Upper lobe of left lung (tissue), 6 donors: ENCODE data around the gene VCAM1. TPM values are rescaled to one million over a fixed set of nuclear protein-coding genes. Genes with fewer than 3 reads are reported as not detected.
A peak's percentile ranks its signal among the peaks of the same experiment; 100 is the strongest.

Experiments
- ATAC-seq, 2 donors: fragments of 200-7000 bp; cut with Tn5 transposase; one replicate each; pipeline ENCODE4 v1.9.1; 2022; ENCODE audit warnings: mild to moderate bottlenecking in 2 of 2, moderate library complexity in 2 of 2; ENCODE audit not compliant: low FRiP score in 2 of 2
- DNase-seq, 2 donors: peaks; one replicate each; pipeline ENCODE4 v3.0.0-alpha.2; 2019 to 2020
- H3K27ac ChIP-seq, 4 donors: fragments of 200-600 bp; sonication (generic); one replicate each; pipeline ENCODE4 v1.5.1; 2016 to 2019
- H3K27me3 ChIP-seq, 4 donors: fragments of 200-600 bp; sonication (generic); one replicate each; pipeline ENCODE4 v1.5.1; 2017 to 2019
- H3K36me3 ChIP-seq, 4 donors: fragments of 200-600 bp; sonication (generic); one replicate each; pipeline ENCODE4 v1.5.1; 2016 to 2019
- H3K4me1 ChIP-seq, 4 donors: fragments of 200-600 bp; sonication (generic); one replicate each; pipeline ENCODE4 v1.5.1; 2018 to 2019
- H3K4me3 ChIP-seq, 4 donors: fragments of 200-600 bp; sonication (generic); one replicate each; pipeline ENCODE4 v1.5.1; 2017 to 2019; ENCODE audit warnings: mild to moderate bottlenecking in 2 of 4, moderate library complexity in 1 of 4
- H3K9me3 ChIP-seq, 4 donors: fragments of 200-600 bp; sonication (generic); one replicate each; pipeline ENCODE4 v1.5.1; 2018 to 2019
- EP300 ChIP-seq, 4 donors: sonication (generic); formaldehyde crosslinking; IDR thresholded peaks; one replicate each; pipeline ENCODE4 v1.5.1; 2017; ENCODE audit warnings: antibody characterized with exemption in 4 of 4, control low read depth in 2 of 4
- POLR2A ChIP-seq, 4 donors: fragments of 450-650 bp; IDR thresholded peaks; one replicate each; pipeline ENCODE4 v1.5.1; 2016 to 2017; ENCODE audit warnings: antibody characterized with exemption in 4 of 4, mild to moderate bottlenecking in 2 of 4
- POLR2AphosphoS5 ChIP-seq, 2 donors: sonication (generic); formaldehyde crosslinking; IDR thresholded peaks; one replicate each; pipeline ENCODE4 v1.5.1; 2017; ENCODE audit warnings: antibody characterized with exemption in 2 of 2
- WGBS, 2 donors: methylation state at CpG; one replicate each; pipeline ENCODE4 v1.1.5; 2017 to 2018; 5-methylcytosine and 5-hydroxymethylcytosine counted together
- total RNA-seq, 6 donors: library from RNA; depleted of rRNA in 4 of 6; stranded (reverse); fragments of >200 nt in 4 of 6; gene quantifications; one replicate each; pipeline versions ENCODE4 v1.1.0 to v1.2.1, GENCODE V29; 2016 to 2021
- TF ChIP-seq, protein P1 (sequence below), 6 experiments: fragments of 450-650 bp in 4 of 6; fragments of 200-600 bp in 2 of 6; sonication (generic) in 2 of 6; IDR thresholded peaks; one replicate each; pipeline ENCODE4 v1.5.1; 2016 to 2019; ENCODE audit warnings: antibody characterized with exemption in 6 of 6
- donor health status: DM: no; HTN: no; CAD: no; lungs with moderate emphysema.
- donor health status: DM: no; HTN: yes; CAD: no; lungs with severe emphysema.

Gene VCAM1
- total RNA-seq, 6 donors from 2014 or later = 1.0 to 12.5 (median 3.2) TPM

DNA sequence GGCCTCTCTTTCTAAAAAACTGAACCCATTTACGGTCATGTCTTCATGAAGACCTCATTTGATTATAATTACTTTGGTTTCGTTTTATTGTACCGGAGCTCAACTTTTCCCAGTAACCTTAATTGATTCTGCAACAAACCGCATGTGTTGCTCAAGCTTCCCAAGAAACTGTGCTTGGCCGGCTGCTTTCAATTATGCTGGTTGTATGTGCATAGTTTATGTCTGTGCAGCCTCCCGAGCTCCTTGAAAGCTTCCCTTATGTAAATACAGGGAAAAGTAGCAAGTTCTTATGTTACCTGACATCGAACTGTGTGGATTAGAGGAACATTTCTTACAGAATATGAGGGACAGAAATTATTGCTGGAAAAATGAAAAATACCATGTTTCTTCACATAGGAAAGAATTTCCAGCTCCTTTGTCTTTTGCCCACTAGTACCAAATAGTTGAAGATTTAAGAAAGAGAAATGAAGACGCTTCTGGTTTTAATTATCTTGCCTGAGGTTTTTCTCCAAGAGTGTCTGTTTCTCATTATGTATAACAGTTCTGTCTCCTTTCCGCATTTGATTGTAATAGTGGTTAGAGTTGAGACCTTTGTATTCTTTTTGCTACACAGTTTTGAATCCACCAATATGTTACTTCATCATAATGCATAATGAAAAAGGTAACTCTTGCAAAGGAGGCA is 2.1 kb downstream of the VCAM1 start:
- 48 to 54% methylated on average over 9 of the region's 9 CpGs for WGBS, 2 donors
- no peaks in the 10 kb centered on the region for H3K9me3 ChIP-seq
- TF ChIP-seq POLR2AphosphoS5 (IDR thresholded peaks at IDR 0.05) (no peak), EP300 (IDR thresholded peaks at IDR 0.05) (no peak), POLR2A (IDR thresholded peaks at IDR 0.05) (no peak)
- TF ChIP-seq, protein P1, sequence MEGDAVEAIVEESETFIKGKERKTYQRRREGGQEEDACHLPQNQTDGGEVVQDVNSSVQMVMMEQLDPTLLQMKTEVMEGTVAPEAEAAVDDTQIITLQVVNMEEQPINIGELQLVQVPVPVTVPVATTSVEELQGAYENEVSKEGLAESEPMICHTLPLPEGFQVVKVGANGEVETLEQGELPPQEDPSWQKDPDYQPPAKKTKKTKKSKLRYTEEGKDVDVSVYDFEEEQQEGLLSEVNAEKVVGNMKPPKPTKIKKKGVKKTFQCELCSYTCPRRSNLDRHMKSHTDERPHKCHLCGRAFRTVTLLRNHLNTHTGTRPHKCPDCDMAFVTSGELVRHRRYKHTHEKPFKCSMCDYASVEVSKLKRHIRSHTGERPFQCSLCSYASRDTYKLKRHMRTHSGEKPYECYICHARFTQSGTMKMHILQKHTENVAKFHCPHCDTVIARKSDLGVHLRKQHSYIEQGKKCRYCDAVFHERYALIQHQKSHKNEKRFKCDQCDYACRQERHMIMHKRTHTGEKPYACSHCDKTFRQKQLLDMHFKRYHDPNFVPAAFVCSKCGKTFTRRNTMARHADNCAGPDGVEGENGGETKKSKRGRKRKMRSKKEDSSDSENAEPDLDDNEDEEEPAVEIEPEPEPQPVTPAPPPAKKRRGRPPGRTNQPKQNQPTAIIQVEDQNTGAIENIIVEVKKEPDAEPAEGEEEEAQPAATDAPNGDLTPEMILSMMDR (IDR thresholded peaks at IDR 0.05) = no peak
- no peak overlapping the region for H3K27ac ChIP-seq
- no peaks in the 10 kb centered on the region for H3K4me1 ChIP-seq
- H3K27me3 ChIP-seq = no peaks in the 10 kb centered on the region
- peak overlapping the region in 3 of 4 donors; percentile 0 to 26 (median 19) for H3K4me3 ChIP-seq
- DNase-seq (peak in 1 of 2 donors; percentile 24), ATAC-seq (peak in 1 of 2 donors; percentile 77)
- H3K36me3 ChIP-seq = no peaks in the 10 kb centered on the region

DNA sequence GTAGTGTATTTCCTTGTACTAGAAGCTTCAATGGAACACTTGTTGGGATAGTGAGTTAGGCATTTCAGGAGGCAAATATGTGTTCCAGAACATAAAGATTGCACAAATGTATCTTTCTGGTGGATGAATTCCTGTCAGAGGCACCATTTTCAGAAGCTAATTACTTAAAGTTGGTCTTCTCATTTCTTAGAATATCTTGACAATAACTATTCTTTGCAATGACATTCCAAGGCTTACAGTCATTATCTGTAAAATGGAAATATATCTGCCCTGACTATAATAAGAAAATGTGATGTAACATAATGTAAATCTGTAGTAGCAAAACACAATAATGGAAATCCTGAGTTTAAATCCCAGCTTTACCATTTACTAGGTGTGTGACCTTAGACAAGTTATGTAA is 2.7 kb downstream of the VCAM1 start:
- H3K4me3 ChIP-seq = peak overlapping the region in 1 of 4 donors; percentile 19
- H3K27ac ChIP-seq = no peak overlapping the region
- TF ChIP-seq, protein P1 (IDR thresholded peaks at IDR 0.05) = no peak

DNA sequence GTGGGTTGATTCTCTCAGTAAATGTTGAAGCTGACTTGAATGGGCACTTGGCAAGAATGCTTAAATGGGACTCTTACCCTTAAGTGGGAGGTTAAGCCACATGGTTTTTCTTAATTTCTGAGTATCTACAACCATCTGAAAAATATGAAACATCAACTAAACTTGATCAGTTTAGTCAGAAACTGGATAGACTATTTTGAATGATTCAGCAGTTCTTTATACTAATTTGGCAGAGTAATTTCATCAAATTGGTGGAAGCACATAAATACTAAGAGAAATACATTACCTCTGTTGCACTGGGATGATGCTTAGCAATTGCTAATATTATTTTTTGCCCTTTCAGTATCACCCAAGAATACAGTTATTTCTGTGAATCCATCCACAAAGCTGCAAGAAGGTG is 4.7 kb downstream of the VCAM1 start:
- no peak overlapping the region for H3K4me3 ChIP-seq

More for the DNA sequence above, 2.7 kb downstream of the VCAM1 start:
- Histone ChIP-seq H3K36me3 (no peaks in the 10 kb centered on the region), H3K4me1 (no peaks in the 10 kb centered on the region), H3K27me3 (no peaks in the 10 kb centered on the region), H3K9me3 (no peaks in the 10 kb centered on the region)
- DNase-seq = no peak
- no peak for ATAC-seq

DNA sequence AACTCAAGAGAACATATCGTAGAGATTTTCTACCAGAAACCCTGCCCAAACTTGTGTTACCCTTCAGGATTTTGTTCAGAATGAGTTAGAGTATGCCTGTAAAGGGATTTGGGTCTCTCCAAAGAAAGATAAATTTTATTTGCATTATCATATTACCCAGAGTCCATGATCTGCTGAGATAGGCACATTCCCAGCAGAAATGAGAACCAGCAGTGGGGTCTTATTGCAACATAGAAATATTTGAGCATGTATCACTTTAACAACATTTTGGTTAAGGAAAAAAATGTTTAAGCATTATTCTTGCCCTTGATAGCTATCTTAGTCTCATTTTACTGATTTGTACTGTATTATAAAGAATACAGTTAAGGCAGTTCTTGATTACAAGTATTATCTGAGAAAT is 10.6 kb downstream of the VCAM1 start:
- no peak for DNase-seq
- WGBS, 2 donors = 93 to 100% methylated on average over 1 of the region's 1 CpG
- TF ChIP-seq POLR2AphosphoS5 (IDR thresholded peaks at IDR 0.05) (no peak), POLR2A (IDR thresholded peaks at IDR 0.05) (no peak), EP300 (IDR thresholded peaks at IDR 0.05) (no peak)
- TF ChIP-seq, protein P1 (IDR thresholded peaks at IDR 0.05) = no peak

More for the DNA sequence above, 4.7 kb downstream of the VCAM1 start:
- Histone ChIP-seq H3K4me1 (peaks cover 0 to under 1% (median 0%) of the 10 kb centered on the region in 4 donors), H3K27me3 (no peaks in the 10 kb centered on the region), H3K36me3 (no peaks in the 10 kb centered on the region), H3K27ac (no peak overlapping the region), H3K9me3 (no peaks in the 10 kb centered on the region)
- TF ChIP-seq, protein P1 (IDR thresholded peaks at IDR 0.05) = no peak
- TF ChIP-seq POLR2A (IDR thresholded peaks at IDR 0.05) (no peak), POLR2AphosphoS5 (IDR thresholded peaks at IDR 0.05) (no peak), EP300 (IDR thresholded peaks at IDR 0.05) (no peak)
- no peak for DNase-seq
- no peak for ATAC-seq

DNA sequence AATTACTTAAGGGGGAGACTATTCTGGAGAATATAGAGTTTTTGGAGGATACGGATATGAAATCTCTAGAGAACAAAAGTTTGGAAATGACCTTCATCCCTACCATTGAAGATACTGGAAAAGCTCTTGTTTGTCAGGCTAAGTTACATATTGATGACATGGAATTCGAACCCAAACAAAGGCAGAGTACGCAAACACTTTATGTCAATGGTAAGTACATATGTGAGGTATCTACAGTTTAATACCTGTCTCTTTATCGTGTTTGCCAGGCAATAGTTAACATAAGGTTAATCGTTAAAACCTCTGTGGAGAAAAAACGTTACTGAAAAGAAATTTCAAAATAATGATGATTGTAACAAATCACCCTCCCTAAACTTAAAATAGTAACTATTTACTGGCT is 11.8 kb downstream of the VCAM1 start:
- WGBS, 2 donors = 93% methylated on average over 6 of the region's 6 CpGs
- no peaks in the 10 kb centered on the region for H3K9me3 ChIP-seq
- DNase-seq = no peak
- no peak overlapping the region for H3K27ac ChIP-seq
- peaks cover 0 to 15% (median 5%) of the 10 kb centered on the region in 4 donors for H3K4me1 ChIP-seq
- H3K27me3 ChIP-seq = no peaks in the 10 kb centered on the region
- ATAC-seq = no peak
- H3K36me3 ChIP-seq = no peaks in the 10 kb centered on the region
- no peak for TF ChIP-seq EP300 (IDR thresholded peaks at IDR 0.05)
- no peak for TF ChIP-seq POLR2A (IDR thresholded peaks at IDR 0.05)
- no peak for TF ChIP-seq POLR2AphosphoS5 (IDR thresholded peaks at IDR 0.05)
- TF ChIP-seq, protein P1 (IDR thresholded peaks at IDR 0.05) = no peak
- H3K4me3 ChIP-seq = no peak overlapping the region

More for the DNA sequence above, 10.6 kb downstream of the VCAM1 start:
- no peaks in the 10 kb centered on the region for H3K9me3 ChIP-seq
- no peaks in the 10 kb centered on the region for H3K36me3 ChIP-seq
- no peaks in the 10 kb centered on the region for H3K27me3 ChIP-seq
- no peak overlapping the region for H3K4me3 ChIP-seq
- ATAC-seq = no peak
- H3K27ac ChIP-seq = no peak overlapping the region
- peaks cover 0 to 10% (median 2%) of the 10 kb centered on the region in 4 donors for H3K4me1 ChIP-seq
